ENCODE data around the gene ERG. TPM values are rescaled to one million over a fixed set of nuclear protein-coding genes. Genes with fewer than 3 reads are reported as not detected.
A peak's percentile ranks its signal among the peaks of the same experiment; 100 is the strongest.

ERG gene
- total RNA-seq, 1 experiment from 2014 or later = 0.10 TPM

DNA sequence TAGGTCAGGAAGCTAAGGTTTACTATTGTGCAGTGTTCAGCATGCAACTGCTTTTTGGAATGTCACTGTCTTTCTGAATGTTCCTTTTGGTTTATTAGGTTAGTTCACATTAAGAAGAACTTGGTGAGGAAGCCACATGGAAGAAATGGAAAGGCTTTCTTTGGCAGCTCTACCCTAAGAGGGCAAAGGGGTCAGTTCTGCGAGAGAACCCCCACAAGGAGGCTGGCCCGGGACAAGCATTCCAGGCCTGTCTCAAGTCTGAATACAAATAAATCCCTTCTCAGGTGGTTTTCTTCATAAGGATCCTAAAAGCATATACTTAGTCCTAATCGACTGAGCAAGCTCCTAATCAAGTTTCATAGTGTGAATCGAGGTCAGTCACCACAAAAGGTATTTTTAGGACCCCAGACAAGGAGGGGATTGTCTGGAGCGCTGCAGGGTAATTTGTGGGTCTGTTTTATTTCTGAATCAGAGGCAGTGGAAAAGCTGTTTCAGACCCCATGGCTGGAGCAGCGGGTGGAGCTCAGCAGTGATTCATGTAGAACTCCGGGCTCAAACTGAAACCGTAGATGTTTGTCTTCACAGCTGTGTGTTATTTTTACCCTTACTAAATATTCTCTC is 63.3 kb downstream of the ERG start:
- DNase-seq (ENCODE audit: low read depth) = peak; percentile 69

DNA sequence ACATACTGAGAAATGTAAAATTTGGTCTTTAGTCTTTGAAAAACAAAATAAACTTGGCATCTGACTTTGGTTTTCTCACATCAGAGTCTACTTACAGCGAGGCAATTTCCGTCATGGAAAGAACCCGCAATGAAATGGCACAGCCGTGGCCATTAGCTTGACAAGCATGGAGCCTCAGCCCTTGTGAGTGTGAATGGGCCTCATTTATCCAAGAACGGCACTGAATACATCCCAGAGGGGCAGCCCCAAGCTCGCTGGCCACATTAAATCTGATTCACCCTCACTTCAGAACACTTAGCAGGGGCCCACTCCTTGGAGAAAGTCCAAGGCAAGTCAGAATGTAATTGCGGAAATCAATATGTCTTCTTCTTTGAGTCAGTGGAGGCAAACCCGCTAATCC is 64.8 kb downstream of the ERG start:
- DNase-seq (ENCODE audit: low read depth) = no peak

DNA sequence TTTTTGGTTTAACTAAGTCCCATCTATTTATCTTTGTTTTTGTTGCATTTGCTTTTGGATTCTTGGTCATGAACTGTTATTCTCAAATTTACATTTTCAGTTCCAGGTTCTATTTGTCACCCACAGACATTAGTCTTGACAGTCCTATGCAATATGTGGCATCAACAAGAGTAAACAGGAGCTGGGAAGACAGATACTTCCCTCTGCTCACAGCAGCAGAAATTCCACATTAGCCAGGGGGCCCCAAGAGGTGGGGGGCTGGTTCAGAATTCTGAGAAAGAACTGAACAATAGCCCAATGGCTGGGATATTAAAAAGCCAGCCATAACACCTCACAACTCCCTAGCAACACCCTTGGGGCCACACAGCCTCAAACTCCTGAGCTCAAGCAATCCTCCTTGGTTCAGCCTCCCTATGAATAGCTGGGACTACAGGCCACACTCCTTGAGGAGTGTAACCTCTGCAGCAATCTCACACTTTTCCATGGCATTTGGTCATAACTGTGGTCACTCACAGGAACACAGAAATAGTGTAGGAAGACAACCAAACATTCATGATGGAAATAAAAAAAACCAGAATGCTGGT is 67.8 kb downstream of the ERG start:
- no peak for DNase-seq (ENCODE audit: low read depth)

DNA sequence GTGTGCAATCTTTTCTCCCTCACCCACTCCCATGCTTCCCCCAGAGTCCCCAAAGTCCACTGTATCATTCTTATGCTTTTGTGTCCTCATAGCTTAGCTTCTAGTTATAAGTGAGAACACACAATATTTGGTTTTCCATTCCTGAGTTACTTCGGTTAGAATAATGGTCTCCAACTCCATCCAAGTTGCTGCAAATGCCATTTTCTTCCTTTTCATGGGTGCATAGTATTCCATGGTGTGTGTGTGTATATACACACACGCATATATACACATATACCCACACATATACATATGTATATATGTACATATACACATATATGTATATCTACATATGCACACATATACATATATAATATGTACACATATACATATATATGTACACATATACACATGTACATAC is 69.3 kb downstream of the ERG start:
- no peak for DNase-seq (ENCODE audit: low read depth)

DNA sequence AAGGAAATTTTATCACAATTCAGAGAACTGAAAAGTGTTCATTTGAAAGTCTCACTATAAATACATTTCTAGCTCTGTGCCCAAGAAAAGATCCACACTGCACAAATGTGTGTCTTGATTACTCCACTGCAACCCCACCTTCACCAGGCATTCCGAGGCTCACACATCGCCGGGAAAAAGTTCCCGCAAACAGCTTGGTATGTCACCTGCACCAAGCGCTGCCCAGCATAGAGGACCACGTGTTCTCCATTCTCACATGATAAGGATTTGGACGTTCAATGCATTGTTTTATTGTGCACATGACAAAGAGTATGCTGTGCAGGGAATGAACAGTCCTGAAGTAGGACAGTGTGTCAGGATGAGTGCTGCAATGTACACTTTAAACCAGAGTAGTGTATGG is 70.1 kb downstream of the ERG start:
- DNase-seq (ENCODE audit: low read depth) = no peak

DNA sequence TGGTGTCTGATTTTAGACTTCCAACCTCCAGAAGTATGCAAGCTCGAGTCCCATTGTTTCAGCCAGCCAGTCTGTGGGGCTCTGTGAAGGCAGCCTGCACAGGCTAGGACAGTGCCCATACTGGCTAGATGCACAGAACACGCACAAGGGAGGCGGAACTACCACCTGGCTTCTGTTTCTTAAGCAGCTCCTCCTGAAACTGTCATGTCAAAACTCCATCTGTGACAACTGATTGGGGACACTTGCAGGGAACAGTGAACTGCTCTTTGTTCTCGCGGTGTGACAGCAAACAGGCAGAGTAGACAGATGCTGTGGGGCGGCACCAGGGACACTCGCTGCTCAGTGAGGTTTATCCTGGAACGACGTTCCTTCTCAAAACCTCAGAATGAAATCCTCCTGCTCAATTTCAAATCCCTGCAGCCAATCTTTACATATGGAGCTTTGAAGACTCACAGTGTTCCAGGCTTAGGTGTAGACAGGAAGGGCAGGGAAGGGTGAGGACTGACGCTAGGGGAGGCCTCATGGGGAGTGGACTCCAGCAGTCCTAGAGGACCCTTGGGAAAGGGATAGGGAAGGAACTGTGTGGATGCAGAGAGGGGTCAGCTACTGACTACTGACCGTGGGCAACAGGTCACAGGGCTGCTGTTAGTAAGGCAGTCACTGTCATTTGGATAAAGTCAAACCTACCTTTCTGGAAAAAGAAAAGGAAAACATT is 73.8 kb downstream of the ERG start:
- DNase-seq (ENCODE audit: low read depth) = no peak

DNA sequence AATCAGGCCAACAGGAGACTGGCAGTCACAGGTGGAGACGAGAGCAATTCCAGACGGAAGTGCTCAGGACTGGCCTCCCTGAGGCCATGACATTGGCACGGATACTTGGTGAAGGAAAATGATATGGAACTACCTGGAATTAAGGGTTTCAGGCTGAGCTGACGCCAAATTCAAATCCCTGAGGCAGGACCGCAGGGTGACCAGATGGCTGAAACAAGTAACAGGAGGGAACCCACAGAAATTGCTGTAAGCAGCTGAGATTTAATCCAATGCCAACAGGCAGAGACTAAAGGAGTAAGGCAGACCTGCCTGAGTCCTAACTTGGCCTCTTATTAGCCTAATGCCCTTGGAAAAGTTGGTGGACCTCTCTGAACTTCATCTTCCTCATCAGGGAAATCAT is 76.2 kb downstream of the ERG start:
- no peak for DNase-seq (ENCODE audit: low read depth)

DNA sequence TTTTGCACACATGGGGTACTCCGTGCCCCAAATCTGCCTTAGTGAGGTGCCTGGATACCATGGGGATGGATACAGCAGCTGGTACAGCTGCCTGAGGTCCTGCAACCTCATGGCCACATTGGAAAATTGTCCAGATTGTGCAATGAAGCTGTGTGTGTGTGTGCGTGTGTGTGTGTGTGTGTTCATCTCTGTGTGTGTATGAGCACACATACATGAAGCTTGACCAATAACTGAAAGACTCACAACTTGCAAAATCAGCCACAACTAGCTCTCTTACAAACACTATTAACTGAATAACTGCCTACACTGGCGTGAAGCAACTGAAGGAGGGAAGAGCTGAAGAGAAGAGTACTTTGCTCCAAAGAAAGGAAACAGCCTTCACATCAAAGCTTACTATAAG is 78.1 kb downstream of the ERG start:
- no peak for DNase-seq (ENCODE audit: low read depth)

DNA sequence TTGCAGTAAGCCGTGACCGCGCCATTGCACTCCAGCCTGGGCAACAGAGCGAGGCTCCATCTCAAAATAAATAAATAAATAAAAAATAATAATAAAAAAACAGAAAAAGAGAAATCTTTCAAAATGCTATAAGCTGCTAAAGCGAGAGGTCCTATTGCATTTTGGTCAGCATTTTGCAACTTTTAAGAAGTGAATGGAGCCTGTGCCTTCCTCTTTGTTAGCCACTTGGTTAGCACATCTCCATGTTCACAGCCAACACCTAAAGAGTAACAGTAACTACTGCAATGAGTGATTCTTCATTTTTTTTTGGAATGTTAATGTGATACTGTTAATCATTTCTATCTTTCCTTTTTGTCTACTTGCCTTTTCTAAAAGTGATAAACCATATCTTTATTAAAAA is 80.6 kb downstream of the ERG start:
- no peak for DNase-seq (ENCODE audit: low read depth)

DNA sequence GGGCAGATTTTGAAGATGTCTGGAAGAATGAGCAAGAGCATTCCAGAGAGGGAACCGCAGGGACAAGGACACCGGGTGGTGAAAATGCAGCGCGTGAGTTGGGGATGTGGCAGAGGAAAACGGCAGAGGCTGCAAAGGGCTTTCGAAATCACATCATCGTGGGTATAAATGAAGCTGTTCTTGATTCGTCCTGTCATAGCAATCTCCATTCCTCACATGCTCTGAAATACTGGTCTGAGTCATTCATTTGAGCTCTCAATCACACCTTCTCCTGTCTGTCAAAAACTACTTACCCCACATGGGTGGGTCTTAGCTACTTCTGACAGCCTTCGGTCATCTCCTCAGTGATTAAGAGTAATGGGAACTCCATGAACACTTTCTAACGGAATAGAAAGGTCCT is 81.5 kb downstream of the ERG start:
- DNase-seq (ENCODE audit: low read depth) = peak; percentile 61

DNA sequence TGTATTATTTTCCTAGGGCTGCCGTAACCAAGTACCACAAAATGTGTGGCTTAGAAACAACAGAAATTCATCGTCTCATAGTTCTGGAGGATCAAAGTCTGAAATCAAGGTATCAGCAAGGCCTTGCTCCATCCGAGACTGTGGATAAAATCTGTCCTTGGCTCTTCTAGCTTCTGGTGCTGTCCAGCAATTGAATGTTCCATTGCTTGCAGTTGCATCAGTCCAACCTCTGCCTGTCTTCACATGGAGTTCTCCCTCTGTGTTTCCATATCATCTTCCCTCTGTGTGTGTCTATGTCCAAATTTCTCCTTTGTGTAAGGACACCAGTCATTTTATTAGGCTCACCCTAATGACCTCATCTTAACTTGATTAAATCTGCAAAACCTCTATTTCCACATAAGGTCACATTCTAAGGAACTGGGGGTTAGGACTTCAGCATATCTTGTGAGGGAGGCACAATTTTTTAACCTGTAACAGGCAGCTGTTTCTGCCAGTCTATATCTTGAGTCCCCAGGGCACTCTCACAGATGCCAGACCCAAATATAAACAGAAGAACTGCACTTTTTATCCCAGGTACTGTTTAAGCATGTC is 84.2 kb downstream of the ERG start:
- DNase-seq (ENCODE audit: low read depth) = no peak

DNA sequence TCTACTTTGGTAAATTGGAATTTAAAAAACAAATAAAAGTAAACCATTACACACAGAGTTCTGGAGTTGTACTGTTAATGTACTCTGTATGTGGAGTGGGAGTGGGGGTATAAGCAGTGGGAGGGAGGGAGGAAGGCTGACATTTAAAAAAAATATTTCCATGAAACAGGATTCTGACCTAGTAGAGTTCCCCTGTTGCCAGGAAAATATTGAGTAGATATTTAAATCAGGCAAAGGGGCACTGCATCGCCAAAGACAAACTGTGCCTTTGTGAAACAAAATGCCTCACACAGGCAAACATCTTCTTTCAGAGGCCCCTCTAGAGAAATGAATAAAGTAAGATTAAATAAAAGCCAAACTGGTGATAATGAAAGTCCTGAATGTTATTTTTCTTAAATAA is 87.8 kb downstream of the ERG start:
- no peak for DNase-seq (ENCODE audit: low read depth)

DNA sequence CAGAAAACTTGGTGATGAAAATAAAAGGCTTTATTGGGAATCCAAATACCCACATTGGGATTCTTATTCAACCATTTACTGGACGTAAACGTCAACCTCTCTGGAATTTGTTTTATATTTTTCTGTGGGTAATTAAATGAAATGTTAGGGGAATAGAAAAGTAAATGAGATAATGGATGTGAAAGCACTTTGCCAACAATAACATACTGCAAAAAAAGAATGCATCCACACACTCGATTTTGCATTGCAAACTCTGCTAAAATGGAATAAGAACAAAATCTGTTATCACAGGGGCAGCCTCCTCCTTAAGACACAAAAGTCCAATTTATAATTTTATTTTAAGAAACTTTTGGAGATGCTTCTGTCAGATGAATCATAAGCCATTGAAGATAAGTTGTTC is 88.4 kb downstream of the ERG start:
- DNase-seq (ENCODE audit: low read depth) = no peak

DNA sequence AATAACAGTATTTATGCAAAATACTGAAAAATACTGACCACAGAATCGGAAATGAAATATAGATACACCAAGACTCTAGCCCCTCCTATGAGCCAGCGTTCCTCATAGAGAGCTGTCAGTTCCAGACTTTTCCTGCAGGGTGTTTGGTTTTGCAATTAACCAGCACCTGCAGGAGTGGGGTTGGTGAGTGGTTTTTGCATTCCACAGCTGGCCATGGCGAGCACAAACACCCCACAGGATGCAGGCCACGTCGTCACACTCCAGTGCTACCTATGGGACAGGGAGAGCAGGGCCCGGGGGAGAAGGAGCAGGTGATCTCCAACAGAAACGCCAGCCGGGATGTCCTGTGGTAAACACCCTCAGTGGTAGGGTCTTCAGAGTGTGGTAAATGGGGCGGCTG is 94.1 kb downstream of the ERG start:
- no peak for DNase-seq (ENCODE audit: low read depth)

DNA sequence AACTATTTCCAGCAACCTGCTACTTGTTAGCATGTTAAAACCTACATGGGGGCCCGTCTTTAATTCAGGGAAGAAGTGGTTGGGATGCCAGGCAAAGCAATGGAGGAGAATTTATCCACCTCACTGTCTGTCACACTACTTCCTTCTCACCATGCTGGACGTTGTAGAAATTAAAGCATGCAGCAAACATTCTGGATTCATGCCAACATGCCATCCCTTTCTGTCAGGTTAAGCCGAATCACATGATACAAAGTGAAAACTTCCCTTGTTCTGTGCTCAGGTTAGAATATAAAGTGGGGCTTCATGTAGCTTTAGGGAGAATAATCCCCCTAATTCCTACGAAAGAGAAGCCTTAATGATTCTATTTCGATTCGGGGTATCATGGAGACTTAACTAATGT is 95.5 kb downstream of the ERG start:
- no peak for DNase-seq (ENCODE audit: low read depth)

DNA sequence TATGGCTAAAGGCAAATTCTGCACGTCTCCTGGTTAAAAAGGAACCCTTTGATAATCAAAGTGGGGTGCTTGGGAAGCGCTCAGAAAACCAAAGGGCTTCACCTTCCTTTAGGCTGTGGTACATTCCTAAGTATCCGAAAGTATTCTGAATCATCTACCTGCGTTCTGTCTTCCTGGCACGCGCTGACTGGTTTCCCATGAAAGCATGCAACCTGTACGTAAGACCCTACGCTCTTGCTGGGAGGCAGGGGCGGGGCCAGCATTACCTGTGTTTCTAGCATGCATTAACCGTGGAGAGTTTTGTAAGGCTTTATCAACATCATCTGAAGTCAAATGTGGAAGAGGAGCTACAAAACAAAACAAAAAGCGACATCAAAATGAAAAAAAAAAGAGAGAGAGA is 96.0 kb downstream of the ERG start:
- no peak for DNase-seq (ENCODE audit: low read depth)

DNA sequence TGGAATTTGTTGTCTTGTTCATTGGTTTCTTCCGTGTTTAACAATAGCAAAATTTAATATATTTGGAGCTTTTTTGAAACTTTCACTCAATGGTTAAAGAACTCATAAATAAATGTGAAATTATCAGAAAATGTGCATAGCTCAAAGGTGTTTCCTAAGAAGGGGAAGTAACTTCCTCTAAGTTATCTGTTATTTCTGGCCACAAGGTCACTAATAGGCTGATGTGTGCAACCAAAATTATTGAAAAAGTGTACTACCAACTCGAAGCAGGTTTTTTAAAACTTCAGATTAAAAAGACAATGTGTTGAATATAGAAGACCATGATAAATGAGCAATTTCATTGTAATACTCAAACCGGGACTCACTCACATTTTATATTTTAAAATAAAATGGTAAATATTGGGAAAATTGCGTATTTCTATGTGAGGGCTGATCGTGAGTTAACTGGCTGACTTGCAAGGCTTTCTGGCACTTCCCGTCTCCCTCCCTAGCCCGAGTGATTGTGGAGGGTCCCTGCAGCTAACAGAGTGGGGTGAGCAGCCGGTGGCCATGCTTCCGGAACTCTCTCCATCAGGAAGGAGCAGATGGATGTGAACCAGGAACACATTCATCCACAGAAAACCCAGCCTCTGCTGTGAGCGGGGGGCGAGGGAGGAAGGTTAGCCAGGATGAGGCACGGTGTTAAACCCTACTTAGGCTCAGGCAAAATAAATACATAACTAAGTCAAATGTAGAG is 96.9 kb downstream of the ERG start:
- no peak for DNase-seq (ENCODE audit: low read depth)

DNA sequence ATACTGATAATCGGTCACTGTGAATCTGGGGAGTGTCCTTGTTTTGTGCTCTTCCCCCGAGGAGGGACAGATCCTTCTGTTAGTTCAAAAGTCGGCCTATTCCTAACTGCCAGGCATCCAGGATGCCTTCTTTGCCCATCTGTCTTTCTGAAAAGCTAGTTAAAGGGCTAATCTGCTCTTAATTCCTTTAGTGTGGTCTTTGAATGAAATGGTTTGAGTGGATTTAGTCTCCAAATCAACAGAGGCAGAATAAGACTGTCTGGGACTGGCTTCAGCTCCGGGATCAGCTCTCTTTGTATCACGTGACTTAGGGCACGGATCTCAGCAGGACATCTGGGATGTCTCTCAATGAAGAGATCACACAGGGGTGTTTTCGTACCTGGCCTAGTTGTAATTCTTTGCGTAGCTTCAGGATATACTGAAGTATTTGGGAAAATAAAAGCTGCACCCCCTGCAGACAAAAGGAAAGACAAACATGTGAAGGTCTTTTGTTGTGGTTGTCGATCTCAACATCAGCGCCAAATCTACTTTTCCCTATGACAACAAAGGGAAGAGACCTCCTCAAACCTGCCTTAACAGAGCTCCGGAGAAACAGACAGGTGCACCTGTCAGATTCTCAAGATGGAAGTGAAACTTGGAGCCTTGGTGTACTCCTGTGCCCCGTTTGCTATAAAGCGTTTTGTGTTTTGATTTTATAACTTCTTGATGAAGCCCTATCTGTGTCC is 97.9 kb downstream of the ERG start:
- no peak for DNase-seq (ENCODE audit: low read depth)

DNA sequence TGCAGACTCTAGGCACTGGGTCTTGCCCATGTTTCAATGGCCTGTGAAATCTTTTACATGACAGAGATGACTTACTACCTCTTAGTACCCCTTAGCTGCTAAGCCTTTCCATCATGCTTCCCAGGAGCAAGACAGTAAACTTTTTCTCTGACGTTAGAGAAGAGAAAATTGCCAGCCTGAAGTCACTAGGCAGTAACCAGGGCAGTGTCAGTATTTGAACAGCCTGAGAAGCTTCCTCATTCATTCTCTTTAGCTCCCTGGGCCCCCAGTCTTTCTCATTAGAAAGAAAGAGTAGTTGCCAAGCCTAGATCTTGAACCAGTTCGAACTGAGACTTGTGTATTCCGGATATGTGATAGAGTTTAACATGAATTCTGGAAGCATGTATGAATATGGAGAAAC is 99.2 kb downstream of the ERG start:
- no peak for DNase-seq (ENCODE audit: low read depth)

DNA sequence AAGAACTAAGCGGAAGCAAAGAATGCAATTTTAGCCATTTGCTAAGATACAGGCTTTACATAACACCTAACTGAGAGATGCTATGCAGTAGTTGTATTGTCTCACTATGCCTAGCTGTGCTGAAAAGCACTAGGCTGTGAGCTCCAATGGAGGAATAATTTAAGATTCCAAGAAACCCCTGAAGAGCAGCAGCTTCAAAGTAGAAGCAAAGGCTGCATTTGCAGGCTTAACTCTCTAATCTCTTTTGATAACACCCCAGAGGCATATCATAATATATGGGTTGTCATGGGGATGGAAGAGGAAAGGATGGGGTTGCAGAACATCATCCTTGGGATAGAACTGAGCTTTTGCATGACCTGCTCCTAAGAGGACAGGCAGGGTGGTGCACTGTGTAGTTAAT is 102.0 kb downstream of the ERG start:
- DNase-seq (ENCODE audit: low read depth) = no peak

DNA sequence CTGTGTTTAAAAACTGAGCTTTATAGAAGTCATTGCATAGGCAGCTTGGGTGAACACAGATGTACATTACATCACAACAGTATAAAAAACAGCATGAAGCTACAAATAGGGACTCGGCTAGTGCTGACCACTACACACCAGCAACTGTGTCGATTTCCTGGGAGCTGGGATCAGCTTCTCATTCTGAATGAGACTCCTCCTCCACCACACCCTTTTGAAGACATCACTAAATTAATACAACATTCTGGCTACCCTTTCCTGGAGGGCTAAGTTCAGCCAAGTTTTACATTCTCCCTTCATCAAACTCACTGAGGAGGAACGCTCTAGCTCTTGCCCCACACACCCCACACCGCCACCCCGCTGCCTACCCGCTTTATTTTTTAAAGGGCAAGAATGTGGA is 102.7 kb downstream of the ERG start:
- DNase-seq (ENCODE audit: low read depth) = no peak

DNA sequence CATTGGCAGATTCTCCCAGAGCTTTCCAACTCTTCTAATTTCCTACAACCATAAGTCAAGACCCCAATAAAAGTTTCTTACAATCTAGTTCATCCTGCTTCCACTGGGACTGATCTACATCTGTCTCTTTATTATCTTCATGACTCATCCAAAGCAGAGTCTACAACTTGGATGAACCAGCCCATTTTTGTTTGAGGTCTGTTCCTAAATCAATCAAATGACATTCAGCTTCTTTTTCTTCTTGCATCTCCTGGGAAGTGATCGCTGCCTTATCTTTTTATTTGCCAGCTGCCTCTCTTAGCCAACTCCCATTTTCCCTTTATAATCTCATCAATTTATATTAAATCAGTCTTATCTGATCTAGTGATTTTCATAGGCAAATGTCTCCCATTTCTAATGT is 105.6 kb downstream of the ERG start:
- peak; percentile 46 for DNase-seq (ENCODE audit: low read depth)

Data from M059J (cell line).